Renal cortical epithelial cell (primary cell): ENCODE results near the gene SNX33. TPM values are rescaled to one million over a fixed set of nuclear protein-coding genes. Genes with fewer than 3 reads are reported as not detected.
A peak's percentile ranks its signal among the peaks of the same experiment; 100 is the strongest.
"Not testable (repeated sequence)": the region's sequence is repeated elsewhere in the genome, so short reads cannot be mapped to it uniquely, and the experiment has no call there.

Experiments used
- DNase-seq: peaks from one replicate; pipeline ENCODE4 v3.0.0-alpha.2; 2011; ENCODE audit warnings: low read depth
- total RNA-seq: library from RNA; depleted of rRNA; stranded (reverse); fragments of >200 nt; gene quantifications from 2 replicates; pipeline ENCODE4 v1.2.3, GENCODE V29; 2014

Gene SNX33
- total RNA-seq, 1 donor from 2014 or later, result 21.6 TPM

DNA sequence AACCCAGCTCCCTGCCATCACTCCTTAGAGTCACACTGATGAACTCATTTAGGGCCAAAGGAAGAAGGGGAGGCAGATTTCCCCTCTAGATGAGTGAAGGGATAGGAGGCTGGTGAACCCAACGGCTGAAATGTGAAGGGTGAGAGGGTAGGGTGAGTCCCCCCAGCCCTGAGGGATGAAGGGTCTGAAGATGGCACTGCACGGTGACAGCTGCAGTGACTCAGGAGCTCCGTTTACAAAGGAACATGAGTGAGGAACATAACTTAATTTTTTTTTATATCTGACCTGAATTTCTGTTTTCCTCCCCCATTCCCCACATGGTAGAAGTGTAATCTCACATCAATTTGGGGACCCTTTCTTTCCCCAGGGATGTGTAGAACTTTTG, 14.0 kb downstream of the SNX33 start:
- no peak for DNase-seq

DNA sequence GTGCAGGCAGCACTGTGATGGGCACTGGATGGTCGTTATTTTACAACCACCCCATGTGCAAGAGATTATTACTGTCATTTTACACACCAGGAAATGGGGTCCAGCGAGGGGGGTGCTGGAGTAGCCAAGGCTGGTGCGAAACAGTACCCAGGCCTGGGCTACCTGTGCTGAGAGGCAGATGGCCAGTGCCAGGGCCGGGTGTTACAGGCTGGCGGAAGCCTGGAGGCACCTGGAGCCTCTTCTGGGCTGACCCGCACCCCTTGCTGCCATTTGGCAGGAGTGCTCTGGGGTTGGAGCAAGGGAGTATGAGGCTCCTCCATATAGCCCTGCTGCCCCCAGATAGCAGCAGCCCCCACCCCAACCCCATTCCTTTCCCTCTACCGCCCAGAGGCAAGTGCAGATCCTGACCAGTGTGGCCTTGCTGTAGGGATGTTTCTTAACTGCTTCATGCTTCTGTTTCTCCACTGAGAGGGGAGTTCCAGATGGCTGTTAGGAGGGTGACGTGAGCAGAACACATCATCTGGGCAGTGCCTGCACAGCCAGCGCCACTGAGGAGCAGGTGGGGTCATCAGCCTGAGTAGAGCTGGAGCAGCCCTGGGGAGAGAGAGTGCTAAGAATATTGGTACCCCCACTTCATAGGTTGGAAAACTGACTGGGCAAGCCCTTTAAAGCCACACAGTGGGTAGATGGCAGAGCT, 15.3 kb downstream of the SNX33 start:
- no peak for DNase-seq

DNA sequence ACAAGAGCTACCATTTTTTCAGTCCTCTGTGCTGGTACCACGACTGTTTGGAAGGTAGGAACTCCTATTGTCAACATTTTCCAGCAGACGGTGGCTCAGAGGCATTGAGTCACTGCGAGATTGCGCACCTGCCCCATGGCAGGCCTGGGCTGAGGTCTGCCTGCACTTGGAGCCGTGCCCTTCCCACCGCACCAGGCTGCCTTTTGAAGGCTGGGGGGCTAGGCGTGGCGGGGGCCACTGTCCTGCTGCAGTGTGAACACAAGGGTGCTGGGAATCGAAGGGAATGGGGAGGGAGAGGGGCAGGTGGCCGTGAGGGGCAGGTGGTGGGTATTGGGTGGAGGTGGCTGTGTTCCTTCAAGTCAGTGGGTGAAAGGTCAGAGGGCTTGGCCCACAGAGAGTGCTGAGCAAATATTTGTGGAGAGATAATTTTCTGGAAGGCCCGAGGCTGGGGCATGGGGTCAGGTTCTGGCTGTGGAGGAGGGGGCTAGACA, 16.3 kb downstream of the SNX33 start:
- DNase-seq, result no peak

DNA sequence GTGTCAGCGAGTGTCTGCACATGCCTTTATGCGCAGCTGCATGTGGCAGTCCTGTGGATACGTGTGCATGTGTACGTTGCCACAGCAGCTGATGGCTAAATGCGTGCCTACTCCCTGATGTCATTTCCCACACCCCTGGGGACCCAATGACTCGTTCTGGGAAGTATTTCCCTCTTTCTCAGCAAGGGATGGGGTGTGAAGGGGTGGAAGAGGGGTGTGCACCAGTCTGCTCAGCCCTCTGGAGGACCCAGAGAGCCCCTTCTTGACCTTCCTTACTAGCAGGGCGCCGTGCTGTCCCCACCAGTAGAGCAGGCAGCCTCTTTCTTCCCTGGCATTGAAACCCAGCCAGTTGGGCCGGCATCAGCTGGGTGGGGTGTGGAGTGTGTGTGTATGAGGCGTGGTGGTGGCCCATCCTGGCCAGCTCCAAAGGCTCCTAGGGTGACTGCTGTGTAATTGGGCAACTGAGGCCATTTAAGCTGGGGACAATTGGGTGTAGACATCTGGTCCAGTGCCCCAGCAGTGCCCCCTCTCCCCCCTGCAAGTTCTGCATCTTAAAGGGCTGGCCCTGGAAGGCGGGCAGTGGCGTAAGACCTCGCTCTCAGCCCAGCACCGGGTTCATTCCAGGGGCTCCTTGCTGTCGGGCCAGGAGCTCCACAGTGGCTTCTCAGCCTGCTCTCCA, 19.2 kb downstream of the SNX33 start:
- peak; percentile 86 for DNase-seq

DNA sequence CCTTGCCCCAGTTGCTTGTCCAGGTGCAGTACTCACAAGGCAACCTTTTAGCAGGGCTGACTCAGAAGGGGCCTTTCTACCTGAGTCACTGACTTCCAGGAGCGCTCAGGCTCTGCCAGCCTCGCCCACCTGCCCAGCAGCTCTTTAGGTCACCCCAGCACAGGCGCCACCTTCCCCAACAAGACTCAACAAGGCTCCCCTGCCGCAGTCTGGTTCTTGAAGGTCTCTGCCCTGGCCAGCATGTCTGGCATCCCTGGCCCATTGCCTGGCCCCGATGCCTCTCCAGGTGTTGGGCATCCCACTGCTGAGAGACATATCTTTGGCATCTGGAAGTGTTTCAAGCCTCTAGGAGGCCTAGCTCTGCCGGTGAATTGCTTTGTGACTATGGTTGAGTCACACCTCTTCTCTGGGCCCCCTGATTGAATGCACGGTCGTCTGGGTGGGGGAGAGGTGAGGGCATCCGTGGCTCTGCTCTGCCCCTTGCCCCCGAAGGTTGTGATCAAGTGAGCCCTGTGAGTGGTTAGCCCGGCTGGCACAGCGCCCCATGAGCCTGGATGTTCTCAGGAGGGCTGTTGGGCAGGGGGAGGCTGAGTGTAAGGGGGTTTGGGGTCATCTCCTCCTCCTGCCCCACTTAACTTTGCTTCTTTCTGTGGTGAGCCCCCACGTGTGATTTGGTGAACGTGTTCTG, 21.6 kb downstream of the SNX33 start:
- peak; percentile 65 for DNase-seq

DNA sequence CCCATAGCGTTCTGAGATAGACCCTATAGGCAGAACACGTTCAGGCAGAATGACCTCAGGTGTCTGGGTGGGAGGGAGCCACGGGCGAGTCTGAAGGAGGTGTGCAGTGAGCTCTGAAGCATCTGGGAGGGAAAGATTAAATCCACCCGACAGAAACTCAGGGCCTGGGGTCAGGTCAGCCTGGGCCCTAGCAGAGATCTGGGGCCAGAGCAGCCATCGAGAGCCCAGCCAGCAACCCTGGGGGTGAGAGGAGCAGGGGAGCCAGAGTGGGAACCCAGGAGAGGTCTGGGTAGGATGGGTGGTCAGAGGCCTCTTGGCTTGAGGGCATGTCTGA, 22.1 kb downstream of the SNX33 start:
- DNase-seq, result no peak

DNA sequence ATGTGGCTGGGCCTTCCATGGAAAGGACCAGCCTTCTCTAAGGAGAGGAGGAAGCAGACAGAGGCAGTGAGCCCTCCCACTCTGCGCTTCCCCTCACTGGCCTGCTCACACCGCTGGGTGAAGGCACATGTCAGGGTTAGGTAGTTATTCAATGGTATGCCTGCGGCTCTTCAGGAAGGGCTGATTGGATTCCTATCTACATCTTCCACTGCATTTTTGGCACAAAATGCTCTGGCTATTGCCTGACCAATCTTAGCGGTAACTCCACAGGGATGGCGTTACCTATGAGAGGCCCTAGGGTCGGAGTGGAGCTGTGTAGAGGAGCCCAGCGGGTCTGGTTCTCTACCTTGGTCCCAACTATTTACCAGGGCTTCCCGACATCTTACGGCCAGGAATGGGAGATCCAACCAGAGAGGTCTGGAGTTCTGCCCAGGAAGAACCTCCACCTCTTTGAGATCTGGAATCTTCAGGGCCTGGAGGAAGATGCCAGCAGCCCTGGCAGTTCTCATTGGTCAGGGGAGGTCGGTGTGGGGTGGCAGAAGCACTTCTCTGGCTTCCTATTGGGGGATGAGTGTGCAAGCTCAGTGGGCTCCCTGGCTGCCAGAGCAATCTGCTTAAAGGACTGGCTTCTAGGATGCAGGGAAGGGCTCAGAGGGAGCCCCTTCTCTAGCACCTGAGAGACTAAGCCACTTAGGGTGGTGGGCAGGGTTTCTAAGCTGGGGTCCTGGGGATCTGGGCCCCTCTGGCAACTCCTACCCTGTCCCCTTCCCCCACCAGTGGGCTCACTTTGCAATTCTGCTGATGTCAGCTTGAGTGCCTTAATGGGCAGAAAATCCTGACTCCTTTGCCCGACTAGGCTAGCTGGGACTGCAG, 24.3 kb downstream of the SNX33 start:
- DNase-seq, result no peak

DNA sequence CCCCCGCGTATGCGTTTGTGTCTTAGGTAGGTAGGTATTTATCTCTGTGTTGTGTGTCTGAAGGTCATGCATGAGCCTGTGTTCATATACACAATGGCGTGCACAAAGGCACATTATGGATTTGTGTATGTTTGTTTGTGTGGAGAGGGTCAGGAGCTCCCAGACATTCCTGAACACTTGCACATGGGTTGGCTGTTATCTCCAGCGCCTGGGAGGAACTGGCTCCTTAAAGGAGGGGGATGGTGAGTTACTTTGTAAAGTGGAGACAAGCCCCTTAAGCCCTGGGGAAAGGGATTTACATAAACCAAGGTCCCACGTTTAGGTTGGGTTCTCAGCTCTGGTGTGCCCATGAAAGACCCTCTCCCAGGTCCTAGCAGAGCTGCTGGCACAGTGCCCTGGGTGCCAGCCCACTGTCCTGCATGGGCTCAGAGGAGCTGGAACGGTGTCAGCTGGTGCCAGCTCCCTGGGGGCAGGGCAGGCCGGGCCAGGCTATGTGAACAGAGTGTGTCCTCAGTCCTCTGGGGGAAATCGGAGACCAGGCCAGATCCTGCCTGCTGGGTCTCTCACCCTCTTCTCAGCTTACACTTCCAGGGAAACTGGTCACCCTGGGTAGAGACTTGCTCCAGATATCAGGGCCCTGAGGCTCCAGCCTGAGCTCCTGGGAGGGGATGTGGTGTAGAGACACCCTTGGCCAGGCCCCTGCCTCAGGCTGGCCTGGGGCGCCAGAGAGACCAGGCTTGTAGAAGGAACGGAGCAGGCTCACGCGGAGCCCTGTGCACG, 25.1 kb downstream of the SNX33 start:
- DNase-seq, result no peak

DNA sequence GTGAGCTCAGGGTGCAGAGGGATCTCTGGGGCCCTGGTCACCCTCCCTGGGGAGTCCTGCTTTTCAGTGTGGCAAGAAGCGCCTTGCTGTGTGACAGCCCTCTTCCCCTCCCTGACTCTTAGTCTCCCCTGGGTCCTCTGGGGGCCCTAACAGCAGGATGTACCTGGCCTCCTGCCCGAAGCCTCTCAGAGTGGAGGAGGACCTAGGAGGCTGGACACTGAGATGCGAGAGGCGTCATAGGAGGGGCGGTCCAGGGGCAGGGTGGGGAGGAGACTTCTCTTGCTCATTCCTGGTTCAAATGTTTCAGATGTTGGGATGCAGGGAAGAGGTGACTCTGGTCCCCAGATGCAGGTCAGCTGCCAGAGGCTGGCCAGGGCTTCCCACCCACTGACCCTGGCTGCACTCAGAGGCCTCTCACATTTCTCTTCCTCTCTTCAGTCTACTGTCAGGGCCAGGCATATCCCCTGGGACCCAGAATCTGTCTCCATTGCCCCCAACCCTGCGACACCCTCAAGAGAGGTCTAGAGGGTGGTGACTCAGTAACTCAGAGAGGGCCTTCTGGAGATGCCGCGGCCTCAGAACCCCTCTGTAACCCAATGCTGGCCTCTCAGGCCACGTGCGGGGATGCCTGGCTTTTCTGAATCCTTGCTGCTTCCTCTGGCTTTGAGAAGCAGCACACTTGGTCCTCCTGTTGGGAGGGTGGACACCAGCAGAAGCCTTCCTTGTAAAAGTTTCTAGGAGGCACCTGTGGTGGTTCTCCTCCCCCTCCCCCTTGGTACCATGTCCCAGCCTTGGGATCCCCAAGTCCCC, 25.9 kb downstream of the SNX33 start:
- no peak for DNase-seq

DNA sequence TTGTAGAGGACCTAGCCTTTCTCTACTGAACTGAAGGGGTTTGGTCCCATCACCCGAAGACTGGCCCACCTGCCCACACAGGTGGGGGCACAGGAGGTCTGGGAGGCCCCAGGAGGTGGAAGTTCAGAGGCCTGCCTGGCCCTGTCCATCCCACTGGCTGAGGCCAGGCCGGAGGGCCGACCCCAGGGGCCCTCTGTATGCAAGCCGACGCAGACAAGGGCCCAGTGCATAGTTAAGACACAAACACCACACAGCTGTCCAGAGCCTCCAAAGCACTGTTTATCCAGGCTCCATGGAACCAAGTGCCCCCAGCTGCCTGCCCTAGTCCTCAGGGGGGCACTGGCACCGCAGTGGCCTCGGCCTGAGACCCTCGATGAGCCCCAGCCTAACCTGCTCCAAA, 26.7 kb downstream of the SNX33 start:
- DNase-seq, result no peak

DNA sequence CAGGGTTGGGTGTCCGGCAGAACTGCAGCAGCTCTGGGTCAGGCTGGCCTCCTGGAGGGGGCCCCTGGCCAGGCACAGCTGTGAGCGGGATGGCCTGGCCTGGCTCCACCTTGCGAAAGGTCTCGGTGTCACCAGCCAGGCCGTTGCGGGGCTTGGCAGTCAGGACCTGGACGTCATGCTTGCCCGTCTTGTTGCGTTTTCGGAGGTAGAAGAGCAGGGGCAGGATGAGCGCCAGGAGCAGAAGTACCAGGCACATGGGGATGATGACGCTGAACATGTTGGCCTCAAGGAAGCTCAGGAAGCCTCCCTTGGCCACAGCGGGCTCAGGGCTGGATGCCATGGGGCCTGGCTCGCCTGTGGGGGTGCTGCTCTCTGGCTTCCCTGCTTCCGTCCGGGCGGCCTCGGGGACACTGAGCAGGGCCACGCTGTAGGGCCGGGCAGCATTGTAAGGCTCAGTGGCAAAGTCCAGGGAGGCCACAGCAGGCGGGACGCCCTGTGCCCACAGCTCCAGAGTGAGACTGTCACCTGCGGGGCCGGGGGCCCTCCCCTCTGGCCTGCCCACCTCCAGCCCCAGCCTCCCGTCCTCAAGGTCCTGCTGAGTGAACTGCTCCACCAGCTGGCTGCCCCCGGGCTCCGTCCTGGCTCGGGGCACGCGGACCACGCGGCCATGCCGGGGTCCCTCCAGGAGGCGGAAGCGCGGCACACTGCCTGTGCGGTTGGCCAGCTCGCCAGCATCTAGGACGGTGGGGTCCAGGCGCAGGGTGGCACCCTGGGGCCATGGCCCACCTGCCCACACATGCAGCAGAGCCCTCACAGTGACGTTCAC, 28.1 kb downstream of the SNX33 start:
- DNase-seq, result no peak

DNA sequence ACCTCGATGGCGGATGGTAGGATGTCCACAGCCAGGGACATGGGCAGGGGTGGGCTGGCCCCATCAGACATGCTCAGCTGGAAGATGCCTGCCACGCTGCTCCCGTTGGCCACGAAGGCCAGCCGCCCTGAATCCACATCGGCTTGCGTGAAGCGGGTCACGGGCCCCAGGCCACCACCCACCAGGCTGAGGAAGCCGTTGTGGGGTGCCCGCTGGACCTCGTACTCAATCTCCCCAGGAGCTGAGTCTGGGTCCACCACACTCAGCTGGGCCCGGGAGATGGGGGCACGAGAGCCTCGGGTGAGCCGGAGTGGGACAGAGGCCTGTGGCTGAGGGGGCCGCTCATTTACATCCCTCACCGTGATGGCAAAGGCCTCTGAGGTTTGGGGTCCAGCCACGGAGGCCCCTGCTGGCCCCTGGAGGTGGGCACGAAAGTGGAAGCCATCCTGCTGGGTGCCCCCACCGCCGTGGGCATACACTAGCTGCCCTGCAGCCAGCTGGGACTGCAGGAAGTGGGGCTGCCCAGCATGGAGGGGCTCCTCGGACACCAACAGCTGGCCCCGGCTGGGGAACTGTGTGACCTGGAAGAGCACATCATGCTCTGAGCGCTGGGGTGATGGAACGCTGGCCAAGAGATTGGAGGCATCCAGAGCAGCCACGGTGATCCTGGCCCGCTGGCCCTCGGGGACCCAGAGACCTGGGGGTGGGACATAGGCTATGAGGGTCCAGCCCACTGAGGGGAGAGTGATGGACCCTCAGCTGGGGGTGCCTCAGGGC, 29.2 kb downstream of the SNX33 start:
- no peak for DNase-seq

DNA sequence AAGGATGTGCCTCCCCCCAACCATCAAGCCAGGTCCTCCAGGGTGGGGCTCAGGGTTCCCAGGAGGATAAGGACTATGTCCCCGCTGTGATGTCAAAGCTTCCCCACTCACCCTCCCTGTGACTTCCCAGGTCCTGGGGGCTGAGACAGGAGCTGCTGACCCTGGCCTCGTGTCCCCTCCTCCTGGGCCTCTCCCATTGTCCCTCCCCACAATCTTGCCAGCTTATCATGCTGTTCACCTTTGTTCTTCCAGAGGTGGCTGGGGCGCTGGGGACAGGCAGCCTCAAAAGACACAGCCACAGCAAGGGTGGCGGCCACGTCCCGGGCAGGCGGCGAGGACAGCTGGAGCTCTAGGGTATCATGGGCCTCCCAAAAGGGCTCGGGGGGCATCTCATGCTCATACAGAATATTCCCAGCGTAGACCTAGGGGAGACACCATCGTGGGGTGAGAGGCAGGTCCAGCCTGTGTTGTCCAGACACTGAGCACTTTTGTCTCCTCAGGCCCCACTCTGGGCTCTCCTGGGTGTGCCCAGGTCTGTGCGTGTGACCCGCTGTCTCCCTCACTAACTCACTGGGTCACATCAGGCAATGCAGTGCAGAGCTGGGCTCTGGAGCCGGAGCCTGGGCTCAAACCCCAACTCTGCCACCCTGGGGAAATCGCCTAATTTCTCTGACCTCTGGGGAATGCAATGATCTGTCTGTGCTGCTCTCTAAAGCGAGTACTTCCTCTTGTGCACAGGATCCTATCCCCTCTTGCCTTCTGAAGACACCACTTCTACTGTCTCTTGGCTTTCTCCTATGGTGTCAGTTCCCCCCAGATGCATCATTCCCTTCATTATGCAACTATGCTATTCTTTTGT, 30.0 kb downstream of the SNX33 start:
- no peak for DNase-seq

DNA sequence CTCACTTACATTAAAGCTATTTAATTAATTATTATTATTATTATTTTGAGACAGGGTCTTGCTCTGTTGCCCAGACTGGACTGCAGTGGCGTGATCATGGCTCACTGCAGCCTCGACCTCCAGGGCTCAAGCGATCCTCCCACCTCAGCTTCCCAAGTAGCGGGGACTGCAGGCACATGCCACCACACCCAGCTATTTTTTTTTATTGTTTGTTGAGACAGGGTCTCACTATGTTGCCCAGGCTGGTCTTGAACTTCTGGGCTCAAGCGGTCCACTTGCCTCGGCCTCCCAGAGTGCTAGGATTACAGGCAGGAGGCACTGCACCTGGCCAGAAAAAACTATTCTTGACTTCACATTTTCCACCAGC, 30.6 kb downstream of the SNX33 start:
- not testable (repeated sequence) for DNase-seq

DNA sequence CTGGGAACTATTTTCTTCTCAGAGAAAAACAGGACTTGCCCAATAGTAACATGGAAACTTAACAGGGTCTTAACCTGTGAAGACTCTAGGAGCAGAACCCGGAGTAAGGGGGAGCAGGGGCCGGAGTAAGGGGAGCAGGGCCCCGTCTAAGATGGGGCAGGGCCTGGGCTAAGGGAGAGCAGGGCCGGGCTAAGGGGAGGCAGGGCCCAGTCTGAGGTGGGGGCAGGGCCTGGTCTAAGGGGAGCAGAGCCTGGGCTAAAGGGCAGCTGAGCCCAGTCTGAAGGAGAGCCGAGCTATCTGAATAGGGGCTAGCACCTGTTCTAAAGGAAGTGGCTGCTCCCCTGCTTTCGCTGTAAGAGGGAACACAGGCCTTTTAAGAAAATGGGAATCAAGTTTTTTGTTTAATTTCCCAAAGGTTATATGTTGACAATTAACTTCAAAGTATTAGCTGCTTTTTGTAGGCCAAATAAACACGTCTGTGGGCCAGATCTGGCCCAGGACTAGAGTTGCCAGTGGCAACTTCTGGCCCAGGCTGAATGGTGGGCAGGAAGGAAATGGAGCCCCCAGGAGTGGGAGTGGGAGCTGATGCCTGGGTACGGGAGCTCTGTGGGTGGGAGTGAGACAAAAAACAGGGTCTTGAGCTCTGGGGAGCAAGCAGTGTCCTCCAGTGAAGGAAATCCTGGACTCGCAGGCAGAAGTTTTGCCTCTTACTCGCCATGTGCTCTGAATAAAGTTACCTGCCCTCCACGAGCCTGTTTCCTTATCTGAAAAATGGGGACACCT, 32.5 kb downstream of the SNX33 start:
- no peak for DNase-seq

DNA sequence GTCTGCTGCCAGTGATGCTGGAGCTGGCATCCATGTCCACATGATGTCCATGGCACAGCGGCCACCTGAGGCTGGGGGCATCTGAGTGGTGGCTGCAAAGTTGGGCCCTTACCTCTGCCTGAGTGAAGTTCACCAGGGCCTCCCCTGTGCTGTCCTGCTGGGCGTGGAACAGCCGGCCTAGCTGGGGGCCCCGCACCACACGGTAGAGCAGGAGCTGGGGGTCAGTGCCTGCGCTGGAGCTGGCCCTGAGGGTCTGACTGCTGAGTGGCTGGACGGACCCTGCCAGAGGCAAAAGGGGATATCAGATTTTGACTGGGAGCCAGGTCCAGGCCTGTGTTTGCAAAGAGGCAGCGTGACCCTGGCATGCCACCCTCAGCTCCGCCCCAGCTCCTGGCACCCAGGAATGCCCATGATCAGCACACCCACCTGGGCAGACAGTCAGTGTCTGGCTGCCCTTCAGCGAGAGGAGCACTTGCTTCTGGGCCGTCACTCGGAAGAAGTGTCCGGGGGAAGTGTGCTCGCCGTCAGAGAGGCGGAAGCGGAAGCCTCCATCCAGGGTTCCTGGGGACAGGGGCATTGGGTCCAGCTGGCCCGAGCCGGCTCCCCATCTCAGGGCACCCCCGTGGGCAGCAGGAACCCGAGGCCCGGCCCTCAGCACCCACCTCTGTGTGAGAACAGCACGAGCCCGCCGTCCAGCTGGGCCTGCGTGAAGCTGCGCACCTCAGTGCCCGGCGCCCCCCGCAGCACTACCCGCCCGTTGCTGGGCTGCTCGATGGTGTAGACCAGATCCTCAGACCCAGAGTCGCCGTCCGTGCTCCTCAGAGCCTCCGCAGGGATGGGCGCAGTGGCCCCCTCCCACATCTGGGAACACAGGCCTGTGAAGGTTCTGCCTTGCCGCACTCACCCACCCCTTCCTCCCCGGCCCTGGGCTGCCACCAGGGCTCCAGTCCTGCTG, 34.7 kb downstream of the SNX33 start:
- DNase-seq, result no peak
